OCI-LY3 (cell line): ENCODE measurements around the gene EPHB1.

ENCODE experiments used
- H2AFZ ChIP-seq: fragments of 200-600, 300-600 bp; shearing (Covaris generic); 2 replicates; pipeline ENCODE4 v1.6.0; 2014; ENCODE audit warnings: antibody characterized with exemption, low read depth, low read length
- H3K27ac ChIP-seq: fragments of 200-600, 300-600 bp; sonication (generic); 2 replicates; pipeline ENCODE4 v1.5.1; 2014; ENCODE audit warnings: mild to moderate bottlenecking, low read length, moderate library complexity, mixed read lengths
- H3K27me3 ChIP-seq: fragments of 200-600, 300-600 bp; sonication (generic); 2 replicates; pipeline ENCODE4 v1.6.1; 2014; ENCODE audit warnings: low read depth, low read length, mixed read lengths
- H3K36me3 ChIP-seq: fragments of 200-600, 300-600 bp; sonication (generic); replicated peaks from 2 replicates; pipeline ENCODE3; 2014; ENCODE audit warnings: low read depth, low read length, mixed read lengths
- H3K4me1 ChIP-seq: fragments of 300-600, 200-600 bp; sonication (generic); 2 replicates; pipeline ENCODE4 v1.6.1; 2014; ENCODE audit warnings: low read length, mixed read lengths
- H3K4me2 ChIP-seq: fragments of 200-600, 300-600 bp; sonication (generic); 2 replicates; pipeline ENCODE4 v1.6.1; 2014; ENCODE audit warnings: low read length, mixed read lengths
- H3K4me3 ChIP-seq: fragments of 300-600, 200-600 bp; sonication (generic); 2 replicates; pipeline ENCODE4 v1.5.1; 2014; ENCODE audit warnings: antibody characterized with exemption, mild to moderate bottlenecking, low read length, moderate library complexity
- H3K79me2 ChIP-seq: fragments of 300-600, 200-600 bp; shearing (Covaris generic); 2 replicates; pipeline ENCODE4 v1.6.1; 2014; ENCODE audit warnings: mild to moderate bottlenecking, low read length, mixed read lengths
- H3K9ac ChIP-seq: fragments of 300-600, 200-600 bp; shearing (Covaris generic); 2 replicates; pipeline ENCODE4 v1.6.0; 2014; ENCODE audit warnings: mild to moderate bottlenecking, low read length, moderate library complexity
- H3K9me3 ChIP-seq: fragments of 200-600, 300-600 bp; shearing (Covaris generic); 2 replicates; pipeline ENCODE4 v1.6.1; 2014; ENCODE audit warnings: low read length, mixed read lengths; ENCODE audit not compliant: insufficient read depth
- H4K20me1 ChIP-seq: fragments of 200-600, 300-600 bp; sonication (generic); 2 replicates; pipeline ENCODE4 v1.6.1; 2016; ENCODE audit warnings: low read length, mixed read lengths; ENCODE audit not compliant: insufficient read depth
- EZH2phosphoT487 ChIP-seq: fragments of 200-600 bp; shearing (Covaris generic); IDR thresholded peaks from 2 replicates; pipeline ENCODE4 v1.6.1; 2018; ENCODE audit warnings: antibody characterized with exemption, mixed run types, low read depth
- TF ChIP-seq, protein P1 (sequence below): fragments of 200-600, 300-600 bp; sonication (generic); IDR thresholded peaks from 2 replicates; pipeline ENCODE4 v1.5.1; 2014; ENCODE audit warnings: antibody characterized with exemption, low read length, low read depth

The EPHB1 gene

DNA sequence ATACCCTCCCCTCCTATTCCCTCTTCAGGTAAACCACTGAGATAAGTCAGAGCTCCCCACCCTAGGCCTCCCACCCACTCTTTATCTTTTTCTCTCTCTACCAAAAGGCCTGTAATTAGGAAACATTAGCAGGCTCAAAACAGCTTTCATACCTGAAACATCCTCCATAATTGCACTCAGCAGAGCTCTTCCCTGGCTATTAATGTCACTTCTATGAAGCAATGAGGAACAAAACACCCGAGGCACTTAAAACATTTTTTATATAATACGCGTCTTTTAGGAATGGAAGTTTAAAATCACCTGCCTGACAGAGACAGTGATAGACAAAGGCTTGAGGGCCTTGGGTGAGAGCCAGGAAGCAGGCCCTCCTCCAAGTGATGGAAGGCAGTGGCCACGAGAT, 138.9 kb downstream of the EPHB1 start:
- H3K4me2 ChIP-seq: no peak overlapping the region
- H3K9me3 ChIP-seq: no peaks in the 10 kb centered on the region
- H3K79me2 ChIP-seq: peaks cover 100% of the 10 kb centered on the region
- no peaks in the 10 kb centered on the region for H3K27me3 ChIP-seq
- TF ChIP-seq, protein P1, sequence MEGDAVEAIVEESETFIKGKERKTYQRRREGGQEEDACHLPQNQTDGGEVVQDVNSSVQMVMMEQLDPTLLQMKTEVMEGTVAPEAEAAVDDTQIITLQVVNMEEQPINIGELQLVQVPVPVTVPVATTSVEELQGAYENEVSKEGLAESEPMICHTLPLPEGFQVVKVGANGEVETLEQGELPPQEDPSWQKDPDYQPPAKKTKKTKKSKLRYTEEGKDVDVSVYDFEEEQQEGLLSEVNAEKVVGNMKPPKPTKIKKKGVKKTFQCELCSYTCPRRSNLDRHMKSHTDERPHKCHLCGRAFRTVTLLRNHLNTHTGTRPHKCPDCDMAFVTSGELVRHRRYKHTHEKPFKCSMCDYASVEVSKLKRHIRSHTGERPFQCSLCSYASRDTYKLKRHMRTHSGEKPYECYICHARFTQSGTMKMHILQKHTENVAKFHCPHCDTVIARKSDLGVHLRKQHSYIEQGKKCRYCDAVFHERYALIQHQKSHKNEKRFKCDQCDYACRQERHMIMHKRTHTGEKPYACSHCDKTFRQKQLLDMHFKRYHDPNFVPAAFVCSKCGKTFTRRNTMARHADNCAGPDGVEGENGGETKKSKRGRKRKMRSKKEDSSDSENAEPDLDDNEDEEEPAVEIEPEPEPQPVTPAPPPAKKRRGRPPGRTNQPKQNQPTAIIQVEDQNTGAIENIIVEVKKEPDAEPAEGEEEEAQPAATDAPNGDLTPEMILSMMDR: no peak
- no peak for TF ChIP-seq EZH2phosphoT487
- H3K4me1 ChIP-seq: peaks cover 35% of the 10 kb centered on the region
- peaks cover 99% of the 10 kb centered on the region for H4K20me1 ChIP-seq
- H3K27ac ChIP-seq: no peak overlapping the region
- H2AFZ ChIP-seq: no peak overlapping the region
- no peak overlapping the region for H3K9ac ChIP-seq
- H3K4me3 ChIP-seq: no peak overlapping the region
- H3K36me3 ChIP-seq: peaks cover 89% of the 10 kb centered on the region

DNA sequence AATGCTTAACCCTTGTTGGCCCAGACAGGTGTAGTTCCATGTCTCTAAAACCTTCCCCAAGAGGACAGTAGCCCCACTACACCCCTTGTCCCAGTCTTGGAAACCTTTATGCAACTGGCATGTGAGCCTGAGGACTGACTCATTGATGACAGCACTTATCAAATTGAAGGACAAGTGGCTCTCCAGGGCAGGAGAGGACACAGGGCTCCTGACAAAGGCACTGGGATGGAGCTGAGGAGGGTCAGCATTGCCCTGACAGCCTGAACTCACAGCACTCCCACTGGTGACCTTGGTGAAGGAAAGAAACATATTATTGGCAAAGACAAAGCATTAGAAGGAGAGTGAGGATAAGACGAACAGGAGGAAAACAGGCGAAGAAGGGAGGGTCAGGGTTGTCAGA, 139.9 kb downstream of the EPHB1 start:
- no peaks in the 10 kb centered on the region for H3K9me3 ChIP-seq
- peaks cover 100% of the 10 kb centered on the region for H3K79me2 ChIP-seq
- H3K27me3 ChIP-seq: no peaks in the 10 kb centered on the region
- H3K27ac ChIP-seq: no peak overlapping the region
- H3K9ac ChIP-seq: no peak overlapping the region
- H4K20me1 ChIP-seq: peaks cover 99% of the 10 kb centered on the region
- H3K4me2 ChIP-seq: no peak overlapping the region
- H2AFZ ChIP-seq: no peak overlapping the region
- H3K4me1 ChIP-seq: peaks cover 26% of the 10 kb centered on the region
- H3K36me3 ChIP-seq: peaks cover 88% of the 10 kb centered on the region
- H3K4me3 ChIP-seq: no peak overlapping the region
- TF ChIP-seq, protein P1: no peak
- TF ChIP-seq EZH2phosphoT487: no peak

DNA sequence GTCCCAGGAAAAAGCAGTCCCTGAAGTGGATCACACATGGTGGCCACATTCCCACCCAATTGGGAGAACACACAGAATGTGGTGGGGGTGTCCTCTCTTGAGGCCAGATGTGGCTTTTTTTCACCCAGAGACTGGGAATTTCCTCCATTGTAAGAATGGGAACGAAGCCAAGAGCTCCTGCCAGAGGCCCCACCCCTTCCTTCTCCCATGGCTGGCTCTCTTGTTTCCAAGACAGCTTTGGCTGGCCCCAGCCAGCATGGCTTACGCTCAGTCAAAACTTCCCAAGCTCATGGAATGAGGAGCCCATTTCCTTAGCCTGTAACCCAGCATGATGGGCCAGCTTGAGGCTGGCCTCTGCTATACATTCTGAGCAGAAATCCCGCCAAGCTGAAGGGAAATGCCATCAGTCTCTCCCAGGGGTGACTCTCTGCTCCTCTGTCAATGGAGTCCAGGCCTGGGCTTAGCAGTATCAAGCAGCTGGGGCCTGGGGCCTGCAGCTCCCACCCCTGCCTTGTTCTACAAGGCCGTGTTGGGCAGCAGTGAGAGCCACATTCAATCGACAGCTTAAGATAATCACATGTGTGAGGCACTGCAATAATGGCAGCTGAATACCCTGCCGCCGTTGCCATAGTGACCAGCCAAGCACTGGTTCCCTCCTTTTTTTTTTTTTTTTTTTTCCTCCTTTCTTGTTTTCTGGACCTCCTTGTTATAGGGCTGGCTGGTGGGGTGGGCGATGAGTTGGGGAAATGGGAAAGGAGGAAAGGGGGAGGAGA, 142.4 kb downstream of the EPHB1 start:
- H3K4me3 ChIP-seq: no peak overlapping the region
- H3K4me2 ChIP-seq: no peak overlapping the region

DNA sequence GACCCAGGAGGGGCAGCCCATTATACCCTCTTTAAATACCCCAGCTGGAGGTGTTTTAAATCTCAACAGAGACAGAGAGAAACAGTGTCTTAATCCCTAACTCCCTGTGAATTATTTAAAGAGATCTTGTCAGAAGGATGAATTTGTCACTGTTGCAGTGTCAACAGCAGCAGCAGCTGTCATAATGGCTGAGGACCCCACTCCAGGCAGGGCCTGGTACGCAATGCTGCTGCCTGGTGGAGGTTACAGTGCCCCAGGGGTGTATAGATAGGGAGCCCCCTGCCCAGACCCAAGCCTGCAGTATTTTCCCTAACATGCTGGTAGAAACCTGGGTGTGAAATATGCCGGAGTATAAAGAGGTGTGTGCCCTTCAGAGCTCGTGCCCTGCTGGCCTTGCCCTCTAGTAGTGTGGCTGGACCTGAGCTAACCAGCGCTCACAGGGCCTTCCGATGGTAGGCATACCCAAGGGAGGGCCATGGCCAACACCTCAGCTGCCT, 143.0 kb downstream of the EPHB1 start:
- Histone ChIP-seq H3K27ac (no peak overlapping the region), H3K9me3 (no peaks in the 10 kb centered on the region), H3K4me2 (no peak overlapping the region), H3K36me3 (peaks cover 82% of the 10 kb centered on the region), H3K4me3 (no peak overlapping the region), H3K27me3 (no peaks in the 10 kb centered on the region), H3K9ac (no peak overlapping the region), H4K20me1 (peaks cover 100% of the 10 kb centered on the region), H3K4me1 (peaks cover 9% of the 10 kb centered on the region; the same call in 1 of the 2 replicates), H3K79me2 (peaks cover 100% of the 10 kb centered on the region), H2AFZ (no peak overlapping the region)
- TF ChIP-seq, protein P1: no peak
- TF ChIP-seq EZH2phosphoT487: no peak

More for the DNA sequence above, 142.4 kb downstream of the EPHB1 start:
- Histone ChIP-seq H3K9ac (no peak overlapping the region), H3K79me2 (peaks cover 100% of the 10 kb centered on the region), H2AFZ (no peak overlapping the region), H3K27me3 (no peaks in the 10 kb centered on the region), H3K4me1 (peaks cover 9% of the 10 kb centered on the region; the same call in 1 of the 2 replicates), H3K36me3 (peaks cover 82% of the 10 kb centered on the region), H4K20me1 (peaks cover 100% of the 10 kb centered on the region), H3K27ac (no peak overlapping the region), H3K9me3 (no peaks in the 10 kb centered on the region)
- TF ChIP-seq EZH2phosphoT487: no peak
- TF ChIP-seq, protein P1: no peak
